ENCODE measurements around the gene SUPT6H.
"Not testable (repeated sequence)": the region's sequence is repeated elsewhere in the genome, so short reads cannot be mapped to it uniquely, and the experiment has no call there.

GRCh38 chr17:28658342-28658741 lies 3.7 kb upstream of the SUPT6H start:
- TF ChIP-seq, protein P1, sequence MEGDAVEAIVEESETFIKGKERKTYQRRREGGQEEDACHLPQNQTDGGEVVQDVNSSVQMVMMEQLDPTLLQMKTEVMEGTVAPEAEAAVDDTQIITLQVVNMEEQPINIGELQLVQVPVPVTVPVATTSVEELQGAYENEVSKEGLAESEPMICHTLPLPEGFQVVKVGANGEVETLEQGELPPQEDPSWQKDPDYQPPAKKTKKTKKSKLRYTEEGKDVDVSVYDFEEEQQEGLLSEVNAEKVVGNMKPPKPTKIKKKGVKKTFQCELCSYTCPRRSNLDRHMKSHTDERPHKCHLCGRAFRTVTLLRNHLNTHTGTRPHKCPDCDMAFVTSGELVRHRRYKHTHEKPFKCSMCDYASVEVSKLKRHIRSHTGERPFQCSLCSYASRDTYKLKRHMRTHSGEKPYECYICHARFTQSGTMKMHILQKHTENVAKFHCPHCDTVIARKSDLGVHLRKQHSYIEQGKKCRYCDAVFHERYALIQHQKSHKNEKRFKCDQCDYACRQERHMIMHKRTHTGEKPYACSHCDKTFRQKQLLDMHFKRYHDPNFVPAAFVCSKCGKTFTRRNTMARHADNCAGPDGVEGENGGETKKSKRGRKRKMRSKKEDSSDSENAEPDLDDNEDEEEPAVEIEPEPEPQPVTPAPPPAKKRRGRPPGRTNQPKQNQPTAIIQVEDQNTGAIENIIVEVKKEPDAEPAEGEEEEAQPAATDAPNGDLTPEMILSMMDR (IDR thresholded peaks at IDR 0.05) = not testable (repeated sequence)
- not testable (repeated sequence) for TF ChIP-seq YY1 (IDR thresholded peaks at IDR 0.05; ENCODE audit: low read depth); NRF1 (IDR thresholded peaks at IDR 0.05; ENCODE audit: low read depth, low read length); RAD21 (IDR thresholded peaks at IDR 0.05; ENCODE audit: low read length); SMC3 (IDR thresholded peaks at IDR 0.05; ENCODE audit: low read depth, low read length)
